Vagina (tissue), 2 donors: ENCODE results near the gene NEK7.

Experiments
- CTCF ChIP-seq, 3 experiments: fragments of 450-650 bp in 2 of 3; fragments of 200-600 bp in 1 of 3; sonication (generic) in 1 of 3; IDR thresholded peaks; one replicate each; pipeline ENCODE4 v1.5.1; 2017 to 2019; ENCODE audit warnings: antibody characterized with exemption in 3 of 3, mild to moderate bottlenecking in 2 of 3, moderate library complexity in 2 of 3
- POLR2A ChIP-seq, 2 donors: fragments of 450-650 bp; IDR thresholded peaks; one replicate each; pipeline ENCODE4 v1.6.1; 2017; ENCODE audit warnings: antibody characterized with exemption in 2 of 2, mild to moderate bottlenecking in 2 of 2, moderate library complexity in 2 of 2

DNA sequence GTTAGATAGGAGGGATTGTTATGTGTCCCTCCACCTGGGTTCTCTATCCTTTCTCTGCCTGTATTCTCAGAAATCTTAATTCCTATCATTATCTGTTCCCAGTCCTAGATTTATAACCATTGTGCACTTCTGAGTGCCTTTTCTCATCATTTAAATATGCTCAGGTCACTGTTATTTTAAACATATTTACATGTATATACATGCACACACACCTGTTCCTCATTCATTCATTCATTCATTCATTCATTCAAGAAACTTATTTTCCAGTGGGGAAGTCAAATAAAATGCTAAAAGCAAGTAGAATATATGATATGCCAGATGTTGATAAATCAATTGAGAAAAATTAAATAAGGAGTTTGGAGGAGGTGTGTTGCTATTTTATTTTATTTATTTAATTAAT is 110.3 kb downstream of the NEK7 start:
- TF ChIP-seq CTCF (IDR thresholded peaks at IDR 0.05), result no peak
- no peak for TF ChIP-seq POLR2A (IDR thresholded peaks at IDR 0.05)
